PC-9 (cell line): ENCODE results near the gene BACH2. TPM values are rescaled to one million over a fixed set of nuclear protein-coding genes. Genes with fewer than 3 reads are reported as not detected.

Experiments
- BruUV-seq: library from RNA; stranded (reverse); fragments of 400-500 nt; replicated peaks from 2 replicates; lab custom pipeline; 2021; lab: Mats Ljungman, UMichigan
- CTCF ChIA-PET: fragments of 300-600 bp; sonication (Branson Sonifier 250); formaldehyde crosslinking; loops from one replicate; lab custom pipeline; 2022; ENCODE audit warnings: antibody characterized with exemption; lab: Charles Lee
- POLR2A ChIA-PET: fragments of 300-600 bp; sonication (Branson Sonifier 250); formaldehyde crosslinking; loops from one replicate; lab custom pipeline; 2022; ENCODE audit warnings: antibody characterized with exemption; ENCODE audit not compliant: unreplicated experiment; lab: Charles Lee
- DNase-seq, 2 experiments: peaks; one replicate each; pipeline versions ENCODE4 v3.0.0 to v3.0.0-alpha.2; 2015 to 2022; ENCODE audit warnings: mixed read lengths in 1 of 2
- H2AFZ ChIP-seq: fragments of 200-600 bp; sonication (generic); 2 replicates; pipeline ENCODE4 v1.8.1; 2017; ENCODE audit warnings: antibody characterized with exemption
- H3F3A ChIP-seq: fragments of 200-600 bp; sonication (generic); 2 replicates; pipeline ENCODE4 v1.8.1; 2017; ENCODE audit warnings: antibody characterized with exemption, mild to moderate bottlenecking, low read depth; ENCODE audit not compliant: insufficient read depth
- H3K27ac ChIP-seq: fragments of 200-600 bp; sonication (generic); 2 replicates; pipeline ENCODE4 v1.6.1; 2016; ENCODE audit warnings: mixed run types
- H3K27me3 ChIP-seq: fragments of 200-600 bp; sonication (generic); 2 replicates; pipeline ENCODE4 v1.6.1; 2016; ENCODE audit warnings: low read depth, mixed run types; ENCODE audit not compliant: insufficient read depth
- H3K36me3 ChIP-seq: fragments of 200-600 bp; sonication (generic); 2 replicates; pipeline ENCODE4 v1.6.1; 2016; ENCODE audit warnings: low read depth, mixed run types
- H3K4me1 ChIP-seq: fragments of 200-600 bp; sonication (generic); replicated peaks from 2 replicates; pipeline ENCODE4 v1.6.1; 2016; ENCODE audit warnings: mixed run types; ENCODE audit not compliant: insufficient read depth
- H3K4me2 ChIP-seq: fragments of 200-600 bp; sonication (generic); 2 replicates; pipeline ENCODE4 v1.6.1; 2017; ENCODE audit warnings: mixed run types
- H3K4me3 ChIP-seq: fragments of 200-600 bp; sonication (generic); 2 replicates; pipeline ENCODE4 v1.6.1; 2016; ENCODE audit warnings: mixed run types
- H3K79me2 ChIP-seq: fragments of 200-600 bp; sonication (generic); 2 replicates; pipeline ENCODE4 v1.6.1; 2017; ENCODE audit warnings: low read depth, mixed run types
- H3K9me2 ChIP-seq: fragments of 200-600 bp; sonication (generic); 2 replicates; pipeline ENCODE4 v1.8.1; 2017; ENCODE audit warnings: mild to moderate bottlenecking; ENCODE audit not compliant: insufficient read depth
- H3K9me3 ChIP-seq: fragments of 200-600 bp; sonication (generic); 2 replicates; pipeline ENCODE4 v1.8.1; 2016; ENCODE audit warnings: low read depth; ENCODE audit not compliant: insufficient read depth
- H4K20me1 ChIP-seq: fragments of 200-600 bp; sonication (generic); 2 replicates; pipeline ENCODE4 v1.8.1; 2017; ENCODE audit not compliant: insufficient read depth
- CTCF ChIP-seq: fragments of 200-600 bp; sonication (generic); conservative IDR thresholded peaks from 2 replicates; pipeline ENCODE4 v1.6.1; 2017; ENCODE audit warnings: mixed run types, antibody characterized with exemption, mild to moderate bottlenecking, moderate library complexity
- EZH2 ChIP-seq: fragments of 200-600 bp; sonication (generic); IDR thresholded peaks from 2 replicates; pipeline ENCODE4 v1.8.0; 2017; ENCODE audit warnings: antibody characterized with exemption, low read depth
- intact Hi-C: fragments of 100-400 bp; cut with micrococcal nuclease; formaldehyde crosslinking; loops from one replicate; pipeline ENCODE4 v1.10.0; 2022; ENCODE audit not compliant: unreplicated experiment
- total RNA-seq: library from RNA; stranded (reverse); gene quantifications from 2 replicates; pipeline ENCODE4 v1.2.3, GENCODE V29; 2021

Gene BACH2
- total RNA-seq, 1 experiment from 2014 or later: 2.3 TPM

DNA sequence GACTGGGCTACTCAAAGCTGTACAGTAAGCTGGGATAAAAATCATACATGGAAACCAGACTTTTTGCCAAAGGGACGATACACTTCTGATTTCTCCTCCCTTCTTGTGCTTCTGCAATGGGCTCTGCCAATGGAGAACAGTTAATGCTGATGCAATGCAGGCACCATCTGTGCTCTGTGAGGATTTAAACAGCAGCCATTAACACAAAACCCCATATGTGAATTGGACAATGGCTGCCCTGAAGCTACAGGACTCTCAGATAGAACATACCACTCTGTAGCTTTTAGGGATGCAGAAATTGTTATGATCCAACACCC lies 330.5 kb downstream of the BACH2 start:
- no peaks in the 10 kb centered on the region for H3F3A ChIP-seq
- no peak for TF ChIP-seq CTCF
- no peak for TF ChIP-seq EZH2
- H3K4me3 ChIP-seq: no peak overlapping the region
- H3K4me2 ChIP-seq: no peak overlapping the region
- intact Hi-C loops: no loop called here
- ChIA-PET CTCF (no interaction called here), POLR2A (no interaction called here)
- peaks cover 3% of the 10 kb centered on the region; the same call in 1 of the 2 replicates for H3K4me1 ChIP-seq
- no peaks in the 10 kb centered on the region for H3K79me2 ChIP-seq
- no peak overlapping the region for H2AFZ ChIP-seq
- H3K36me3 ChIP-seq: no peaks in the 10 kb centered on the region
- H3K27ac ChIP-seq: no peak overlapping the region
- H3K27me3 ChIP-seq: no peaks in the 10 kb centered on the region
- H3K9me2 ChIP-seq: no peaks in the 10 kb centered on the region
- no peaks in the 10 kb centered on the region for H4K20me1 ChIP-seq
- DNase-seq: no peak
- H3K9me3 ChIP-seq: no peaks in the 10 kb centered on the region
- no TSS peak for BruUV-seq

DNA sequence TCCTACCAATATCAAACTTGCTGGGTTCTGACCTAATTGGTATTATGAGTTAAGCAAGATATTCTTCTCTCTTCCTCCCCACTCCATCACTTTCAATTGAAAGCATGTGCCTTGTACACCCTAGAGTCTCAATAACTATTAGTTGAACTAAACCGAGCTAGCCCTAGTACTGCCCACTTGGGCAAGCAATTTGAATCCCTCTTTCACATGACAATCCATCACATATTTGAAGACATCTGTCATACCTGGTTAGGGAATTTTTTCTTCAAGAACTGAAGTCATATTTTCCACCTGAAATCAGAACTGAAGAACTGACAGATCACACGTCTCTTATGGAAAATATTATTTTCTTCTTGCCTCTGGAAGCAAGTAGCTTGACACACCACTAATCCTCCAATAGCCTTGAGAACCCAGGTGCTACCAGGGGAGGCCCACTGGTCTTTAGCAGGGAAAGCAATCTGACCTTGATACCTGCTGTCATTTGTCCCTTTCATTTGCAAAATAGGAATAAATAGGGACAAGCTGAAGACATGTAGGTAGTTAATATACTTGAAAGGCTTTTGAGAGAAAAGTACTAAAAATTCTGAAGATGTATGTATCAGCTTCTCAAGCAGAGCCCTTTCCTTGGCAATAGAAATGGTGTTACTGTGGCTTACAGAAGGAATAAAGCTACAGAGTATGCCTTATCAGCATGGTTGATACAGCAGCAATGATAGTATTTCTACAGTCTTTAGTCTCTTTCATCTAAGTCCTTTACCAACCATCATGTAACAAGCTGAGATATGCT lies 331.0 kb downstream of the BACH2 start:
- no peak overlapping the region for H2AFZ ChIP-seq
- no peaks in the 10 kb centered on the region for H3K36me3 ChIP-seq
- H3K9me2 ChIP-seq: no peaks in the 10 kb centered on the region
- H3K4me1 ChIP-seq: no peaks in the 10 kb centered on the region
- H3K27ac ChIP-seq: no peak overlapping the region
- H4K20me1 ChIP-seq: no peaks in the 10 kb centered on the region
- no peak for DNase-seq
- intact Hi-C loops: no loop called here
- BruUV-seq: no TSS peak
- H3F3A ChIP-seq: no peaks in the 10 kb centered on the region
- no peaks in the 10 kb centered on the region for H3K9me3 ChIP-seq
- ChIA-PET CTCF (no interaction called here), POLR2A (no interaction called here)
- H3K79me2 ChIP-seq: no peaks in the 10 kb centered on the region
- TF ChIP-seq EZH2: no peak
- TF ChIP-seq CTCF: no peak
- H3K27me3 ChIP-seq: no peaks in the 10 kb centered on the region
- no peak overlapping the region for H3K4me2 ChIP-seq
- no peak overlapping the region for H3K4me3 ChIP-seq

GRCh38 chr6:89963391-89963790 lies 333.3 kb downstream of the BACH2 start:
- no peaks in the 10 kb centered on the region for H3K9me2 ChIP-seq
- H3K9me3 ChIP-seq: no peaks in the 10 kb centered on the region
- no peaks in the 10 kb centered on the region for H3K27me3 ChIP-seq
- H3F3A ChIP-seq: no peaks in the 10 kb centered on the region
- H3K36me3 ChIP-seq: no peaks in the 10 kb centered on the region
- ChIA-PET POLR2A (no interaction called here), CTCF (interaction anchor here (0.8 kb wide), 1 partner anchor 23 kb away, joined by 3 read pairs; no protein-coding TSS in a partner anchor)
- H3K79me2 ChIP-seq: no peaks in the 10 kb centered on the region
- no TSS peak for BruUV-seq
- no peak overlapping the region for H3K27ac ChIP-seq
- intact Hi-C loops: no loop called here
- no peak overlapping the region for H3K4me3 ChIP-seq
- no peak overlapping the region for H2AFZ ChIP-seq
- TF ChIP-seq CTCF (no peak), EZH2 (no peak)
- no peaks in the 10 kb centered on the region for H3K4me1 ChIP-seq
- H3K4me2 ChIP-seq: no peak overlapping the region
- DNase-seq: no peak
- H4K20me1 ChIP-seq: no peaks in the 10 kb centered on the region
